ENCODE measurements around the gene PSMD1. TPM values are rescaled to one million over a fixed set of nuclear protein-coding genes. Genes with fewer than 3 reads are reported as not detected.

The PSMD1 gene
- polyA plus RNA-seq, 1 donor from 2014 or later = 83.8 TPM

GRCh38 chr2:231110551-231110950 lies 53.9 kb downstream of the PSMD1 start:
- no peaks in the 10 kb centered on the region for H3K79me2 ChIP-seq (replicated peaks; ENCODE audit: insufficient read depth, low read length)
- H3K9ac ChIP-seq (ENCODE audit: low read length) = no peak overlapping the region
- H3F3A ChIP-seq (ENCODE audit: insufficient read depth, low read length, poor library complexity, severe bottlenecking) = no peaks in the 10 kb centered on the region
- no peak overlapping the region for H3K27ac ChIP-seq (ENCODE audit: low read length)
- H3K4me3 ChIP-seq (ENCODE audit: low read length) = no peak overlapping the region
- H3K4me2 ChIP-seq (ENCODE audit: low read length) = no peak overlapping the region
- no peaks in the 10 kb centered on the region for H4K20me1 ChIP-seq (ENCODE audit: insufficient read depth)
- peaks cover 8% of the 10 kb centered on the region for H3K36me3 ChIP-seq (ENCODE audit: insufficient read depth, low read length)
- no peaks in the 10 kb centered on the region for H3K9me3 ChIP-seq (ENCODE audit: low read length)
- H2AFZ ChIP-seq (ENCODE audit: low read depth, low read length) = no peak overlapping the region
- H3K9me2 ChIP-seq (ENCODE audit: insufficient read depth, low read length) = no peaks in the 10 kb centered on the region
- H3K27me3 ChIP-seq (ENCODE audit: insufficient read depth, low read depth, low read length) = no peaks in the 10 kb centered on the region
- TF ChIP-seq SMC3 (conservative IDR thresholded peaks at IDR 0.05; ENCODE audit: poor library complexity) (no peak), MXI1 (conservative IDR thresholded peaks at IDR 0.05; ENCODE audit: poor library complexity, severe bottlenecking) (no peak), RAD21 (conservative IDR thresholded peaks at IDR 0.05) (no peak)
- TF ChIP-seq, protein P1, sequence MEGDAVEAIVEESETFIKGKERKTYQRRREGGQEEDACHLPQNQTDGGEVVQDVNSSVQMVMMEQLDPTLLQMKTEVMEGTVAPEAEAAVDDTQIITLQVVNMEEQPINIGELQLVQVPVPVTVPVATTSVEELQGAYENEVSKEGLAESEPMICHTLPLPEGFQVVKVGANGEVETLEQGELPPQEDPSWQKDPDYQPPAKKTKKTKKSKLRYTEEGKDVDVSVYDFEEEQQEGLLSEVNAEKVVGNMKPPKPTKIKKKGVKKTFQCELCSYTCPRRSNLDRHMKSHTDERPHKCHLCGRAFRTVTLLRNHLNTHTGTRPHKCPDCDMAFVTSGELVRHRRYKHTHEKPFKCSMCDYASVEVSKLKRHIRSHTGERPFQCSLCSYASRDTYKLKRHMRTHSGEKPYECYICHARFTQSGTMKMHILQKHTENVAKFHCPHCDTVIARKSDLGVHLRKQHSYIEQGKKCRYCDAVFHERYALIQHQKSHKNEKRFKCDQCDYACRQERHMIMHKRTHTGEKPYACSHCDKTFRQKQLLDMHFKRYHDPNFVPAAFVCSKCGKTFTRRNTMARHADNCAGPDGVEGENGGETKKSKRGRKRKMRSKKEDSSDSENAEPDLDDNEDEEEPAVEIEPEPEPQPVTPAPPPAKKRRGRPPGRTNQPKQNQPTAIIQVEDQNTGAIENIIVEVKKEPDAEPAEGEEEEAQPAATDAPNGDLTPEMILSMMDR (IDR thresholded peaks at IDR 0.05; ENCODE audit: poor library complexity, severe bottlenecking) = no peak

GRCh38 chr2:231111987-231112386 lies 55.3 kb downstream of the PSMD1 start:
- H3K79me2 ChIP-seq (replicated peaks; ENCODE audit: insufficient read depth, low read length) = no peaks in the 10 kb centered on the region
- H3K4me3 ChIP-seq (ENCODE audit: low read length) = no peak overlapping the region
- H3F3A ChIP-seq (ENCODE audit: insufficient read depth, low read length, poor library complexity, severe bottlenecking) = no peaks in the 10 kb centered on the region
- H3K9ac ChIP-seq (ENCODE audit: low read length) = no peak overlapping the region
- TF ChIP-seq RAD21 (conservative IDR thresholded peaks at IDR 0.05) (no peak), SMC3 (conservative IDR thresholded peaks at IDR 0.05; ENCODE audit: poor library complexity) (no peak), EZH2 (IDR thresholded peaks at IDR 0.05; ENCODE audit: borderline replicate concordance, insufficient read depth, low read length, poor library complexity, severe bottlenecking) (no peak), TAF1 (IDR thresholded peaks at IDR 0.05; ENCODE audit: low read depth) (no peak), REST (IDR thresholded peaks at IDR 0.05; ENCODE audit: borderline replicate concordance) (no peak), POLR2AphosphoS5 (IDR thresholded peaks at IDR 0.05) (no peak), EP300 (conservative IDR thresholded peaks at IDR 0.05; ENCODE audit: poor library complexity, severe bottlenecking) (no peak), MXI1 (conservative IDR thresholded peaks at IDR 0.05; ENCODE audit: poor library complexity, severe bottlenecking) (no peak)
- TF ChIP-seq, protein P1 (IDR thresholded peaks at IDR 0.05; ENCODE audit: poor library complexity, severe bottlenecking) = no peak
- H3K9me3 ChIP-seq (ENCODE audit: low read length) = no peaks in the 10 kb centered on the region
- peaks cover 8% of the 10 kb centered on the region for H3K36me3 ChIP-seq (ENCODE audit: insufficient read depth, low read length)
- H3K27ac ChIP-seq (ENCODE audit: low read length) = no peak overlapping the region
- H3K9me2 ChIP-seq (ENCODE audit: insufficient read depth, low read length) = no peaks in the 10 kb centered on the region
- no peak overlapping the region for H3K4me2 ChIP-seq (ENCODE audit: low read length)
- H4K20me1 ChIP-seq (ENCODE audit: insufficient read depth) = no peaks in the 10 kb centered on the region
- H3K27me3 ChIP-seq (ENCODE audit: insufficient read depth, low read depth, low read length) = no peaks in the 10 kb centered on the region
- no peak overlapping the region for H2AFZ ChIP-seq (ENCODE audit: low read depth, low read length)
